ENCODE data around the gene XPNPEP3.

The XPNPEP3 gene

GRCh38 chr22:40939202-40939601, 82.3 kb downstream of the XPNPEP3 start:
- DNase-seq (ENCODE audit: low read depth): no peak

GRCh38 chr22:40950962-40951794, 94.2 kb downstream of the XPNPEP3 start, which contains the start of gene RBX1:
Gene RBX1 (plus strand): TSS chr22:40951378. CDS start chr22:40951399, 21 bp downstream.
- peak; percentile 97 for DNase-seq (ENCODE audit: low read depth)

- no peak for DNase-seq (ENCODE audit: low read depth)
Observed at GRCh38 chr22:40951795-40952605, 95.1 kb downstream of the XPNPEP3 start.

GRCh38 chr22:40953471-40953870, 96.5 kb downstream of the XPNPEP3 start:
- peak; percentile 50 for DNase-seq (ENCODE audit: low read depth)

GRCh38 chr22:40954113-40954512, 97.2 kb downstream of the XPNPEP3 start:
- DNase-seq (ENCODE audit: low read depth): no peak

GRCh38 chr22:40955571-40955970, 98.6 kb downstream of the XPNPEP3 start:
- DNase-seq (ENCODE audit: low read depth): peak; percentile 88

- DNase-seq (ENCODE audit: low read depth): no peak
Observed at GRCh38 chr22:40957601-40958000, 100.7 kb downstream of the XPNPEP3 start.

GRCh38 chr22:40958299-40958698, 101.4 kb downstream of the XPNPEP3 start:
- DNase-seq (ENCODE audit: low read depth): no peak

- peak; percentile 17 for DNase-seq (ENCODE audit: low read depth)
Observed at GRCh38 chr22:40960145-40960544, 103.2 kb downstream of the XPNPEP3 start.

- DNase-seq (ENCODE audit: low read depth): no peak
Observed at GRCh38 chr22:40965936-40966725, 109.2 kb downstream of the XPNPEP3 start.

- DNase-seq (ENCODE audit: low read depth): no peak
Observed at GRCh38 chr22:40966726-40967085, 109.8 kb downstream of the XPNPEP3 start.

- no peak for DNase-seq (ENCODE audit: low read depth)
Observed at GRCh38 chr22:40967111-40967760, 110.3 kb downstream of the XPNPEP3 start.

GRCh38 chr22:40972587-40972986, 115.6 kb downstream of the XPNPEP3 start:
- DNase-seq (ENCODE audit: low read depth): no peak

- DNase-seq (ENCODE audit: low read depth): no peak
Observed at GRCh38 chr22:40973144-40973543, 116.2 kb downstream of the XPNPEP3 start.

- no peak for DNase-seq (ENCODE audit: low read depth)
Observed at GRCh38 chr22:40975366-40975765, 118.4 kb downstream of the XPNPEP3 start.

- no peak for DNase-seq (ENCODE audit: low read depth)
Observed at GRCh38 chr22:40976866-40977700, 120.1 kb downstream of the XPNPEP3 start.

- DNase-seq (ENCODE audit: low read depth): no peak
Observed at GRCh38 chr22:40979198-40979597, 122.2 kb downstream of the XPNPEP3 start.

GRCh38 chr22:40979871-40980270, 122.9 kb downstream of the XPNPEP3 start:
- DNase-seq (ENCODE audit: low read depth): no peak
